ENCODE results near the gene NEDD9.

NEDD9 gene

GRCh38 chr6:11208267-11208666 is 24.2 kb downstream of the NEDD9 start:
- Histone ChIP-seq H3K79me2 (ENCODE audit: low read length) (peaks cover 35% of the 10 kb centered on the region), H4K20me1 (ENCODE audit: insufficient read depth, low read length) (peaks cover 25% of the 10 kb centered on the region), H3K9me3 (ENCODE audit: insufficient read depth, low read length) (no peaks in the 10 kb centered on the region), H3K4me2 (ENCODE audit: low read length) (no peak overlapping the region), H3K27ac (ENCODE audit: low read length) (no peak overlapping the region), H2AFZ (ENCODE audit: low read depth, low read length) (no peak overlapping the region), H3K4me3 (ENCODE audit: low read length) (no peak overlapping the region), H3K36me3 (replicated peaks; ENCODE audit: low read depth, low read length) (peaks cover 68% of the 10 kb centered on the region), H3K9ac (ENCODE audit: low read length) (no peak overlapping the region), H3K27me3 (ENCODE audit: low read depth, low read length) (no peaks in the 10 kb centered on the region), H3K4me1 (ENCODE audit: low read length) (peaks cover 23% of the 10 kb centered on the region)
- no peak for TF ChIP-seq EZH2phosphoT487 (IDR thresholded peaks at IDR 0.05; ENCODE audit: low read depth)
- TF ChIP-seq, protein P1, sequence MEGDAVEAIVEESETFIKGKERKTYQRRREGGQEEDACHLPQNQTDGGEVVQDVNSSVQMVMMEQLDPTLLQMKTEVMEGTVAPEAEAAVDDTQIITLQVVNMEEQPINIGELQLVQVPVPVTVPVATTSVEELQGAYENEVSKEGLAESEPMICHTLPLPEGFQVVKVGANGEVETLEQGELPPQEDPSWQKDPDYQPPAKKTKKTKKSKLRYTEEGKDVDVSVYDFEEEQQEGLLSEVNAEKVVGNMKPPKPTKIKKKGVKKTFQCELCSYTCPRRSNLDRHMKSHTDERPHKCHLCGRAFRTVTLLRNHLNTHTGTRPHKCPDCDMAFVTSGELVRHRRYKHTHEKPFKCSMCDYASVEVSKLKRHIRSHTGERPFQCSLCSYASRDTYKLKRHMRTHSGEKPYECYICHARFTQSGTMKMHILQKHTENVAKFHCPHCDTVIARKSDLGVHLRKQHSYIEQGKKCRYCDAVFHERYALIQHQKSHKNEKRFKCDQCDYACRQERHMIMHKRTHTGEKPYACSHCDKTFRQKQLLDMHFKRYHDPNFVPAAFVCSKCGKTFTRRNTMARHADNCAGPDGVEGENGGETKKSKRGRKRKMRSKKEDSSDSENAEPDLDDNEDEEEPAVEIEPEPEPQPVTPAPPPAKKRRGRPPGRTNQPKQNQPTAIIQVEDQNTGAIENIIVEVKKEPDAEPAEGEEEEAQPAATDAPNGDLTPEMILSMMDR (IDR thresholded peaks at IDR 0.05; ENCODE audit: low read depth, low read length) = no peak

DNA sequence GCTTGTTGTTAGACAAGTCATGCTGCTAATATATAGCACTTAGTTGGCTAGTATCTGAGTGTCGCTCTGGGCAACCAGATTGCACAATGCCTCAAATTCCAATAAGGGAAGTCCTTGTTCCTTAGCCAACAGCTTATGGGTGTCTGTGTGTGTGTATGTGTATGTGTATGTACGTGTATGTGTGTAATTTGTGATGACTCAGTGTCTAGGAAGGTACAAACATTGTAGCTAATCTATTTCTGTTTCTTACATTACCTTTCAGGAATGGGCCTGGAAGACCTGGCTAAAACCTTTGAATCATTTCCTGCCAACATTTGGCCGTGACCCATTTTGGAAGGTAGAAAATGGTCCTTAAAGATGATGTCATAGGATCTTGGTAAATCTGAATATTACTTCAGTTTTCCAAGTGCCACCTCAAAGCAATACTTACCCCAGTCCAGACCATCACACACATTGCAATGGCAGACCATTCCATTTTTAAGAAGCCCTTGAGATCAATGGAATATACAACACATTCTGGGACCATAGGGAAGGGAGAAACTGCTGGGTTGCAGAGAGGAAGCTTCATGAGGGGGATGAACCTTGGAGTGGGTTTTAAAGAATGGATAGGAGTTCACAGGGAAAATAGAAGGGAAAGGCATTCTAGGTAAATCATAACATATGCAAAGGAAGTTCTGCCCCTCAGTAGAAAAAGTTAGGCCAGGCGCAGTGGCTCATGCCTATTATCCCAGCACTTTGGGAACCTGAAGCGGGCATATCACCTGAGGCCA is 25.1 kb downstream of the NEDD9 start:
- no peak overlapping the region for H3K9ac ChIP-seq (ENCODE audit: low read length)
- no peak overlapping the region for H2AFZ ChIP-seq (ENCODE audit: low read depth, low read length)
- peaks cover 21% of the 10 kb centered on the region for H4K20me1 ChIP-seq (ENCODE audit: insufficient read depth, low read length)
- H3K27ac ChIP-seq (ENCODE audit: low read length) = peak overlapping the region; percentile 60
- peak overlapping the region; percentile 18; the same call in 1 of the 2 replicates for H3K4me3 ChIP-seq (ENCODE audit: low read length)
- TF ChIP-seq, protein P1 (IDR thresholded peaks at IDR 0.05; ENCODE audit: low read depth, low read length) = no peak
- TF ChIP-seq EZH2phosphoT487 (IDR thresholded peaks at IDR 0.05; ENCODE audit: low read depth) = no peak
- peak overlapping the region; percentile 56 for H3K4me2 ChIP-seq (ENCODE audit: low read length)
- peaks cover 36% of the 10 kb centered on the region for H3K79me2 ChIP-seq (ENCODE audit: low read length)
- H3K4me1 ChIP-seq (ENCODE audit: low read length) = peaks cover 23% of the 10 kb centered on the region
- H3K9me3 ChIP-seq (ENCODE audit: insufficient read depth, low read length) = no peaks in the 10 kb centered on the region
- H3K36me3 ChIP-seq (replicated peaks; ENCODE audit: low read depth, low read length) = peaks cover 68% of the 10 kb centered on the region
- H3K27me3 ChIP-seq (ENCODE audit: low read depth, low read length) = no peaks in the 10 kb centered on the region

- Histone ChIP-seq H3K9me3 (ENCODE audit: insufficient read depth, low read length) (no peaks in the 10 kb centered on the region), H3K4me1 (ENCODE audit: low read length) (peaks cover 23% of the 10 kb centered on the region), H3K27me3 (ENCODE audit: low read depth, low read length) (no peaks in the 10 kb centered on the region), H3K36me3 (replicated peaks; ENCODE audit: low read depth, low read length) (peaks cover 61% of the 10 kb centered on the region), H3K4me3 (ENCODE audit: low read length) (0 out of 2 replicates have a peak overlapping the region, but pooled peaks have one; percentile 18), H3K4me2 (ENCODE audit: low read length) (peak overlapping the region; percentile 56), H2AFZ (ENCODE audit: low read depth, low read length) (no peak overlapping the region), H3K9ac (ENCODE audit: low read length) (no peak overlapping the region), H4K20me1 (ENCODE audit: insufficient read depth, low read length) (peaks cover 20% of the 10 kb centered on the region), H3K27ac (ENCODE audit: low read length) (peak overlapping the region; percentile 60), H3K79me2 (ENCODE audit: low read length) (peaks cover 38% of the 10 kb centered on the region)
- no peak for TF ChIP-seq EZH2phosphoT487 (IDR thresholded peaks at IDR 0.05; ENCODE audit: low read depth)
- TF ChIP-seq, protein P1 (IDR thresholded peaks at IDR 0.05; ENCODE audit: low read depth, low read length) = no peak
Observed at GRCh38 chr6:11206576-11206975, 25.9 kb downstream of the NEDD9 start.

- H3K4me2 ChIP-seq (ENCODE audit: low read length) = no peak overlapping the region
- no peak overlapping the region for H3K27ac ChIP-seq (ENCODE audit: low read length)
- H3K4me1 ChIP-seq (ENCODE audit: low read length) = peaks cover 23% of the 10 kb centered on the region
- TF ChIP-seq EZH2phosphoT487 (IDR thresholded peaks at IDR 0.05; ENCODE audit: low read depth) = no peak
- TF ChIP-seq, protein P1 (IDR thresholded peaks at IDR 0.05; ENCODE audit: low read depth, low read length) = no peak
- no peak overlapping the region for H2AFZ ChIP-seq (ENCODE audit: low read depth, low read length)
- H3K9ac ChIP-seq (ENCODE audit: low read length) = no peak overlapping the region
- H3K27me3 ChIP-seq (ENCODE audit: low read depth, low read length) = no peaks in the 10 kb centered on the region
- H3K36me3 ChIP-seq (replicated peaks; ENCODE audit: low read depth, low read length) = peaks cover 62% of the 10 kb centered on the region
- peaks cover 42% of the 10 kb centered on the region for H3K79me2 ChIP-seq (ENCODE audit: low read length)
- peaks cover 20% of the 10 kb centered on the region for H4K20me1 ChIP-seq (ENCODE audit: insufficient read depth, low read length)
- no peak overlapping the region for H3K4me3 ChIP-seq (ENCODE audit: low read length)
- no peaks in the 10 kb centered on the region for H3K9me3 ChIP-seq (ENCODE audit: insufficient read depth, low read length)
Observed at GRCh38 chr6:11204794-11205366, 27.6 kb downstream of the NEDD9 start.
